Stimulated activated CD8-positive, alpha-beta memory T cell treated with anti-CD3 and anti-CD28 coated beads, Interleukin-7, amount 100 ng/mL, for 48 hours (primary cell): Measurements from ENCODE around the gene S100A6.

Experiments
- DNase-seq, 2 donors: peaks; one replicate each; pipeline ENCODE4 v3.0.0-alpha.2; 2020; ENCODE audit warnings: low read depth in 1 of 2; ENCODE audit errors: extremely low read depth in 1 of 2

The S100A6 gene

DNA sequence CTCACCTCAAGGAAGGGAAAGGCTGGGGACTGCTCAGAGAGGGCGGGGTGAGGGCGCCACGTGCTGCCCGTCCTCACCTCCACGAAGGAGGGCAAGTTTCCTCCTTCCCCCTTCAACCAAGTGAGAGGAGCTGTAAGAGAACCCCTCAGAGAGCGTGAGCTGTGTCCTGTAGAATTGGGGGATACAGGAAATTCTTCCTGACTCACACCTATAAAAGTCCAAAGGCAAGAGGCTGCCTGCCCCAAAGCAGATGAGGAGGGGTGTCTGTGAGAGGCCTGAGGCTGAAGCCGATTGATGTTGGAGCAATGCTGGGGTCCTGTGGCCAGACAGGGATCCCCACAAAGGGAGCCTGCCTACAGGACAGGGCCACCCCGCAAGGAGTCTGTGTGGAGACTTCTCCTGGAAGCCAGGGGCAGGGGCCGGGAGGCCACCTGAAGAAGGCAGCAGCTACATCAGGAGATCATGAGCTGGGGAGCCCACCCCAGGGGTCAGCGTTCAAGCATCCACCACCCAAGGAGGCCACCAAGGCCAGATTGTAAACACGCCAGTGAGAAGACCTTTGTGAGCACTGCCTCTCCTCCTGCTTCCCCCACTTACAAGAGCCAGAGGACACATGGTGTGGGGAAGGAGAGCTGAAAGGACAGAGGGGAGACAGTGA lies 27.7 kb downstream of the S100A6 start:
- no peak for DNase-seq

DNA sequence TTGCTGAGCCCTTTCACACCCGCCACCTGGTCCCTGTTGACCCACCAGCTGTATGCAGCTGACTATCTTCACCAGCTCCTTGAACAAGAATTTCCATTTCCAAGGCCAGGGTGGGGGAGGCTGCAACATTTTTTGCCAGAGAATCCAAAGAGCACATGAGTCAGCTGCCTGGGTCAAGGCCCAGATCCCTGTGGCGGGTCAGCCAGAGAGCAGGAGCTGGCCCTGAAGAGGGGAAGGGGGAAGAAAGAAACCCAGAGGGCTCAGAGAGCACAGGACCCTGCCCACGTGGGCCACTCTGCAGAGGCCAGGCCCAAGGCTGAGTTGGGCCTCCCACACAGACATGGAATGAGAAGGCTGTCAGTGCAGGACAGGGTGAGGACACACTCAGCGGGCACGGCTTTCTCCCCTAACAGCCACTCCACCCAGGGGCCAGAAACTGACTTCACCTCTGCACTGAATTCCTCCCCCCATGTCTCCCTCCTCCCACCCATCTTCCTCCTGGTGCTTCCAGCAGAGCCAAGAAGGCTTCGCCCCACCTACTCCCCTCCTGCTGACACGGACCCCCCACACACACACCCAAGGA lies 28.9 kb downstream of the S100A6 start:
- no peak for DNase-seq

DNA sequence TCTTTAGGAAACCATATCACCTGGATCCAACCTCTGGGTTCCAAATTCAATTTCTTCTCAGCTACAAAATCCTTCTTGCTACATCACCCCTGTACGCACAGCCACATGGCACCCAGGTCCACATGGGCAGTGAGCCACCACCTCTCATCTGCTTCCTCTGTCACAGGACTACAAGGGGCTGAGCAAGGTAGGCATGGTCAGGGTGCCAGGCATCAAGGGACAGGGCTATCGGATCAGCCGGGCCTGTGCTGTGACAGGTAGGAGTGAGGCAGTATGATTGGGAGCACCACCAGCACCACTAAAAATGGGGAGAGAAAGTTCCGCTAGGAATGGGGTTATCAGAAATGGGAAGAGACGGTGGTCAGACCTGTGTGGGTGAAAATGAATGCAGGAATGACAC lies 29.4 kb downstream of the S100A6 start:
- no peak for DNase-seq

DNA sequence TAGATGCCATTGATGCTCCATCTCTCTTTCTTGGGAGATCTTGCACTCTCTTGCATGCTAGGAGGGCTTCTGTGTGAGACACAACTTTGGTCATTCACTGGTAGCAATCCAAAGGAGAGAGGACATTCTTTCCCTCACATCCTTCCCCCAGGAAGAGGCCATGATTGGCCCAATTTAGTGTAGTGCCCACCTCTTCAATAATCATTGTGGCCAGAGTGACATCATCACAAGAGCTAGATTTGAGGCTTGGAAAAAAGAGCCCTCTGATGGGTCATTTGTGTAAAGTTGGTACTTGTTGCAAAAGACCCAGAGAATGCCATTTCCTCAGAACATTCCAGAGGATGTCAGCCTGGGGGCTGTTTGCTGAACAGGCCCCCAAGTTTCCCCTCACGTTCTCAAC lies 30.2 kb downstream of the S100A6 start:
- no peak for DNase-seq

DNA sequence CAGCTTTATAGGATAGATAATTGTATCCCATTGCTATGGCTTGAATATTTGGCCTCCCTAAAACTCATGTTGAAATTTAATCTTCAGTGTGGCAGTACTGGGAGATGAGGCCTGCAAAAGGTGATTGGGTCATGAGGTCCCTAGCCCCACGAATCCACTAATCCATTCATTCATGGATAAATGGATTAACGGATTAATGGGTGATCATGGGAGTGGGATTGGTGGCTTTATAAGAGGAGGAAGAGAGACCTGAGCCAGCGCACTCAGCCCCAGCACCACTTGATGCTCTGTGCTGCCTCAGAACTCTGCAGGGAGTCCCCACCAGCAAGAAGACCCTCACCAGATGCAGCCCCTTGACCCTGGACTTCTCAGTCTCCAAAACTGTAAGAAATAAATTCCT lies 32.0 kb downstream of the S100A6 start:
- no peak for DNase-seq

DNA sequence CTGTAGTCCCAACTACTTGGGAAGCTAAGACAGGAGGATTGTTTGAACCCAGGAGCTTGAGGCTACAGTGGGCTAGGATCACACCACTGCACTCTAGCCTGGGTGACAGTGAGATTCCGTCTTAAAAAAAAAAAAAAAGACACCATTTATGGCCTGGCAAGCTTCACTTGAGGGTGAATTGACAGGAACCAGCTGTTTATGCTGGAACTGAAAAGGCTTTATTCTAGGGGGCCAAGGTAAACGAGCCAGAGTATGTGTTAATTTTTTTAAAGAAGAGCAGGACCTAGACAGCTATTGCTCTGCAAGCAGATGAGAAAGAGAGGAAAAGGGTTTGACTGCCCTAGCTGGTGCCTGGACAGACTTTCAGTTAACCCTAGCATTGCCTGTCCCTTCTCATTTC lies 37.0 kb downstream of the S100A6 start:
- DNase-seq: no peak

DNA sequence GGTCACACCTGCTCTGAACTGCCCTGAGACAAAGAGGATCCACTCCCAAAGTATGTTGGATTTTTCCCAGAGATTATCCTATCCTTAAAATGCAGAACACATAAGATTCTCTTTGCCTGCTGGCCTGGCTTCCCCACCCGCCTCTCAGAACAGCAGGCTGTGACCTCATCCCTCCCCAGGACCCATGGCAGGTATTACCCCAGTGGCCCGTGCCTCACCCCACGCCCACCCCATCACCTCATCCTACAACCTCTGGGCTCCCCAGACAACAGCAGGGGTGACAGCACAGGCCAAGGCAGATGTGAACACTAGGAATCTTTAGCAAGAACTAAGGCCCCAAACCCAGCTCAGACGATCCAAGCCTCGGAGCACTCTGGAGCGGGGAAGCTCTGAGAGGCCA lies 40.3 kb downstream of the S100A6 start:
- DNase-seq: no peak

DNA sequence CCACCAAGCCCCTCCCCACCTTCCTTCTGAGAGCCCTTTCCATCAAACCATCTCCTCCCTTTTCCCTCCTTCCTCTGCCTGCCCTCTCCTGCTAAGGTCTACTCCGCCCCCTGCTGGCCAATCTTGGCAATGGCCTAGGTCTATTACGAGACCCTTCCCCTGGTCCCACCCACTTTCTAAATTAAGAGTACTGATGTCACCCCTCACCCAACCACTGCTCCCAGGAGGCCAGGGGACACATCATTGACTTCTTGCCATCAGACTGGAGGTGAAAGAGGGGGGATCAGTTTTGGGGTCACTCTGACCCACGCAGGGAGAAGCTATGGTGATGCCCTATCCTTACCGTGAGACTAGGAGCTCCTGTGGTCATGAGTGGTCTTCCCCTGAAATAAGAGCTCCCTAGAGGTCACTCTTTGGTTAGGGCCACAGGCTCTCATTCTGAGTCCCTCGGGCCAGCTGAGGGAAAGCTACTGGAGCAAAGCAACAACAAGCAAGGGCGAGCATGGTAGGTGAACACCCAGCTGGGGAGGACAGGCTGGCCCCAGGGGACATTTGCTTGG lies 40.7 kb downstream of the S100A6 start:
- peak; percentile 37 to 75 for DNase-seq

DNA sequence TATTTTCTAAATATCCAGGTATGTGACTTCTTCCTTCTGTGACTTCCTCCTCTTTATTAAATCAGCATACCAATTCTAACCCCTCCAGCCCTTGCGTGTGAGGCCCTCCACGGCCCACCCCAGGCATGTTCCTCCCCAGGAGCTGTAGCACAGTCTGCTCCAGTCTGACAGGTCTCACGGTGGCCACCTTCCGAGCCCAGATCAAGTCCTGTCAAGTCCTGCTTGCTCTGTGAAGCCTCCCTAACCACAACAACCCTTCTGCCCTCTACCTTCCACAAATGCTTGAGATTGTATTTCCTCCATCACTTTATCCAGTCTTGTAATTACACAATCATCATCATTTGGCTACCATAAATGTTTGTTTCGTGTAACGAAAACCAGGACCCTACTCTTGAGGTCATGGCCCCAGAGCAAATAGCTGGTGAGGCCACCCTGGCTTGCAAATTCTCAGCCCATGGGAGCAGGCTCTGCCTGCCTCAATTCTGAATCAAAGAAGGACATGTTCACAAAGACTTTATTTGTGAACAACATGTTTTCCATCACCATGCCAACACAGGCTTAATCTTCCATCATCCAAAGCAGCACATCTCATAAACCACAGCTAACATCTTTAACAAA lies 42.3 kb downstream of the S100A6 start:
- no peak for DNase-seq

DNA sequence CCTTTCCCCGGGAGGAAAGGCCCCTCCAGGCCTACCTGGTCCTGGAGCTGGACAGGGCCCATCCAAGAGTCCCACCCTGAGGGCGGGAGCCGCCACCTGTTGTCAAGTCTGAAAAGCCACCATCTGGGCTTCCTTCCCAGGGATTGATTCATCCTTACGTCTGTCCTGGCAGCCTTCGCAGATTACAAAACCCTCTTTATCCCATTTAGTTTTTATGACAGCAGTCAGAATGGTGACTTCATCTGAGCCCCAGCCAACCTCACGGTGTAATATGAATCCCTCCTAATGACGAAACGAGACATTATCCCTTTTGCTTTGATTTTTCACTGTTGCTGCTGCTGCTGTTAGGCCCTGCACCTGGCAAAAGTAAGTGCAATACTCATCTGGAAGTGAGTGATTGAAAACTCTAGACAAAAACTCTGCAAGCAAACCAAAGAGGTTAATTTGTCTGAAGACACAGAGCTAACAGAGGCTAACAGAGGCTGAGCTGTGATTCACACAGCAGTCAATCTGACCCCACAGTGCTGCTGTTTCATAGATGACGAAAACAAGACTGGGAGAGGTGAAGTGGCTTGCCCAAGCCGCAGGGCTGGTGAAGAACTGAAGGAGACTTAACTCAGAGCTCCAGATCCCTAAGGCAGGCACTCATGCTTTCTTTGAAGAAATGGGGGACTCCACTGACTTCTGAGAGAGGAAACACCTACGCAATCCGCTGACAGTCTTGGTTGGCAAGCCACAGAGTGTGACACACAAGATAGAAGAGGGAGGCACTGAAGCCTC lies 45.3 kb downstream of the S100A6 start:
- no peak for DNase-seq

DNA sequence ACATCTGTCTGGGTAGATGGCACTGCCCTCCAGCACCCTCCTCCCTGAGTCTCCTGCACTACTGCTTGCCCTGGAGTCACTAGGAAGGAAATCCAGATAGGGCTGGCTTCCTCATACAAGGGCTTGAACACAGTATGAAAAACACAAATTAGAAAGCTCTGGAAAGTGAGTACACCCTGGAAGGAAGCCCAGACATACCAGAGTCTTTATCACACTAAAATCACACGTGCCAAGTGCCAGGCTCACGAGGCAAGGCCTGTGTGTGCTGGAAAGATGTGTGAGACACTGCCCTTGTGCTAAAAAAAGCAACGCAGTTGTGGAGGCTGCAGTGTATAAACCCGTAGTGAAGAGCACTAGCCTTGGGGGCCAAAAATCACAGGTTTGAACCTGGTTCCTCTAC lies 47.1 kb downstream of the S100A6 start:
- no peak for DNase-seq

DNA sequence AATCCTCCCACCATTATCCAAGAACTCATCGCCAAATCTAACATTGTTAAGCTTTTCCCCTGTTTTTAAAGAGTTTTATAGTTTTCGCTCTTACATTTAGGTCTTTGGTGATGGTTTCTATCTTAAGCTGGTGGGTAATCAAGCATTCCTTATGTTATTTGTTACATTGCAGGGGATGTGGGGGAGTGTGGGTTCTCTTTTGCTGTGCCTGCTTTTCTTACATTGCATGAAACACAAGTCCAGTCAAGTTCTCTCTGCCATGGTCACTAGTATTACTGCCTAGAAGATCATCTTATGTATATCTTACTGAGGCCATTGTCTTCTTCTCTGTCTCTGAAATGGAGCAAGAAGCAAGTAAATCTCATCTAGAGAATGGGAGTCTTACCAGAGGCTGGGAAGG lies 48.1 kb downstream of the S100A6 start:
- no peak for DNase-seq

DNA sequence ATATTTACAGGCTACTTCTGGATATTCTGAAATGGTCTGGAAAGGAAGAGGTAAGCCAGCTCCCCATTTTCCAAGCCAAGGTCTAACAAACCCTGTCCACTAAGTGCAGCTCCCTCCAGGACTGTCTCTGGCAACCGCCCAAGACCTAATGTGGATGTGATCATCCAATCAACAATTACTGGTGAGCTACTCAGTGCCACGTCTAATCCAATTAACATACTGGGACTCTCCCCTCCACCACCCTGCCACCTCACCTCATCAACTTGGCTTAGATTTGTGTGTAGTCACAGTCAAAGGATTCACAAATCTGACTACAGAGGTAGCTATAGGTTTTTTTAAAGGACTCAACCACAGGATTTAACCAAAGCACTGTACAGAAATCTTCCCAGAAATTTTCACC lies 49.9 kb downstream of the S100A6 start:
- no peak for DNase-seq
